ENCODE data around the gene TCEA3. TPM values are rescaled to one million over a fixed set of nuclear protein-coding genes. Genes with fewer than 3 reads are reported as not detected.
A peak's percentile ranks its signal among the peaks of the same experiment; 100 is the strongest.

TCEA3 gene
- total and polyA plus RNA-seq, 8 donors = 70.8 to 143 (median 116) TPM

- H3K36me3 ChIP-seq = peaks cover 0 to 27% (median 4%) of the 10 kb centered on the region in 3 donors
- DNase-seq = no peak
- no peak for FAIRE-seq
- no peaks in the 10 kb centered on the region for H3K27me3 ChIP-seq
- peak in 1 of 4 donors; percentile 23 for ATAC-seq
- WGBS, 2 donors = 81 to 84% methylated on average over 2 of the region's 2 CpGs
- no peak overlapping the region for H3K27ac ChIP-seq
- H3K4me1 ChIP-seq = peaks cover 6 to 19% (median 14%) of the 10 kb centered on the region in 3 donors
- intact Hi-C loops (cut with DNase I) = no loop called here
- TF ChIP-seq CTCF (IDR thresholded peaks at IDR 0.05) = no peak
- H3K4me3 ChIP-seq = no peak overlapping the region
- H3K9me3 ChIP-seq = no peaks in the 10 kb centered on the region
Measured at GRCh38 chr1:23392125-23392855, 32.3 kb downstream of the TCEA3 start.

GRCh38 chr1:23389837-23390321 is 34.7 kb downstream of the TCEA3 start:
- intact Hi-C loops (cut with DNase I) = no loop called here
- TF ChIP-seq CTCF (IDR thresholded peaks at IDR 0.05) = no peak
- Histone ChIP-seq H3K4me3 (no peak overlapping the region), H3K36me3 (peaks cover 0 to 27% (median 4%) of the 10 kb centered on the region in 3 donors), H3K4me1 (peaks cover 3 to 12% (median 9%) of the 10 kb centered on the region in 3 donors), H3K27me3 (no peaks in the 10 kb centered on the region), H3K9me3 (no peaks in the 10 kb centered on the region), H3K27ac (no peak overlapping the region)
- ATAC-seq (no peak), FAIRE-seq (no peak), DNase-seq (no peak)
- WGBS, 2 donors = 67 to 77% methylated on average over 9 of the region's 9 CpGs

- Histone ChIP-seq H3K4me1 (no peaks in the 10 kb centered on the region), H3K27ac (no peak overlapping the region), H3K9me3 (no peaks in the 10 kb centered on the region), H3K4me3 (no peak overlapping the region), H3K27me3 (no peaks in the 10 kb centered on the region), H3K36me3 (peaks cover 0 to 43% (median 4%) of the 10 kb centered on the region in 3 donors)
- DNase-seq = no peak
- no peak for TF ChIP-seq CTCF (IDR thresholded peaks at IDR 0.05)
- 84 to 85% methylated on average over 8 of the region's 8 CpGs for WGBS, 2 donors
- ATAC-seq = no peak
- intact Hi-C loops (cut with DNase I) = no loop called here
- no peak for FAIRE-seq
Measured at GRCh38 chr1:23387494-23387893, 37.1 kb downstream of the TCEA3 start.

- DNase-seq (peak in 1 of 6 donors; percentile 21), ATAC-seq (no peak), FAIRE-seq (no peak)
- H3K27ac ChIP-seq = peak overlapping the region in 1 of 4 donors; percentile 12
- intact Hi-C loops (cut with DNase I) = no loop called here
- peaks cover 0 to 59% (median 4%) of the 10 kb centered on the region in 3 donors for H3K36me3 ChIP-seq
- TF ChIP-seq CTCF (IDR thresholded peaks at IDR 0.05) = no peak
- no peaks in the 10 kb centered on the region for H3K4me1 ChIP-seq
- WGBS, 2 donors = 83% methylated on average over 14 of the region's 14 CpGs
- H3K27me3 ChIP-seq = no peaks in the 10 kb centered on the region
- no peaks in the 10 kb centered on the region for H3K9me3 ChIP-seq
- no peak overlapping the region for H3K4me3 ChIP-seq
Measured at GRCh38 chr1:23385119-23385621, 39.4 kb downstream of the TCEA3 start.

Data from pancreas (tissue), 10 donors.